Immature natural killer cell (primary cell): ENCODE results near the gene CUL1. TPM values are rescaled to one million over a fixed set of nuclear protein-coding genes. Genes with fewer than 3 reads are reported as not detected.

Experiments used
- DNase-seq, 3 donors: peaks; one replicate each; pipeline ENCODE4 v3.0.0; 2022; ENCODE audit warnings: mixed read lengths in 1 of 3
- H3K27ac Mint-ChIP-seq, 6 donors: one replicate each; pipeline ENCODE4 v1.8.0; 2020; ENCODE audit warnings: mixed read lengths in 6 of 6, mild to moderate bottlenecking in 5 of 6, inconsistent platforms in 4 of 6, moderate library complexity in 3 of 6
- H3K27me3 Mint-ChIP-seq, 3 donors: one replicate each; pipeline ENCODE4 v1.8.0; 2020 to 2021; ENCODE audit warnings: low read depth in 3 of 3, mild to moderate bottlenecking in 3 of 3, mixed read lengths in 3 of 3, moderate library complexity in 3 of 3, inconsistent platforms in 1 of 3
- H3K36me3 Mint-ChIP-seq, 3 donors: one replicate each; pipeline ENCODE4 v1.8.0; 2020; ENCODE audit warnings: mixed read lengths in 3 of 3, inconsistent platforms in 2 of 3, mild to moderate bottlenecking in 2 of 3
- H3K4me1 Mint-ChIP-seq, 2 donors: one replicate each; pipeline ENCODE4 v1.8.0; 2020; ENCODE audit warnings: inconsistent platforms in 2 of 2, mild to moderate bottlenecking in 2 of 2, mixed read lengths in 2 of 2, moderate library complexity in 1 of 2
- H3K4me3 Mint-ChIP-seq, 5 donors: one replicate each; pipeline ENCODE4 v1.8.0; 2020; ENCODE audit warnings: mild to moderate bottlenecking in 5 of 5, mixed read lengths in 5 of 5, inconsistent platforms in 3 of 5, moderate library complexity in 3 of 5
- H3K9me3 Mint-ChIP-seq, 6 donors: one replicate each; pipeline ENCODE4 v1.8.0; 2020; ENCODE audit warnings: mild to moderate bottlenecking in 6 of 6, mixed read lengths in 6 of 6, inconsistent platforms in 4 of 6, moderate library complexity in 3 of 6
- polyA plus RNA-seq, 3 donors: library from polyadenylated mRNA; unstranded; fragments of 300-500 nt; fragmentation: Illumina TruSeq; gene quantifications; one replicate each; pipeline ENCODE4 v1.2.3, GENCODE V29; 2021

CUL1 gene
- polyA plus RNA-seq, 3 donors from 2014 or later: 31.7 to 67.9 (median 32.4) TPM

GRCh38 chr7:148791546-148791945 is 92.8 kb downstream of the CUL1 start:
- no peak for DNase-seq
- peak overlapping the region in 2 of 6 donors; percentile 27 to 34 for H3K27ac Mint-ChIP-seq
- no peak overlapping the region for H3K4me3 Mint-ChIP-seq
- peaks cover 0 to 2% (median 0%) of the 10 kb centered on the region in 3 donors for H3K27me3 Mint-ChIP-seq
- H3K4me1 Mint-ChIP-seq: peaks cover 5 to 9% of the 10 kb centered on the region in 2 donors
- no peaks in the 10 kb centered on the region for H3K9me3 Mint-ChIP-seq
- H3K36me3 Mint-ChIP-seq: peaks cover 22 to 72% (median 49%) of the 10 kb centered on the region in 3 donors

GRCh38 chr7:148793590-148793989 is 94.9 kb downstream of the CUL1 start:
- no peak overlapping the region for H3K27ac Mint-ChIP-seq
- DNase-seq: no peak
- H3K27me3 Mint-ChIP-seq: peaks cover 0 to 2% (median 0%) of the 10 kb centered on the region in 3 donors
- H3K4me3 Mint-ChIP-seq: no peak overlapping the region
- H3K36me3 Mint-ChIP-seq: peaks cover 13 to 64% (median 43%) of the 10 kb centered on the region in 3 donors
- H3K4me1 Mint-ChIP-seq: peaks cover 7 to 13% of the 10 kb centered on the region in 2 donors
- H3K9me3 Mint-ChIP-seq: no peaks in the 10 kb centered on the region

DNA sequence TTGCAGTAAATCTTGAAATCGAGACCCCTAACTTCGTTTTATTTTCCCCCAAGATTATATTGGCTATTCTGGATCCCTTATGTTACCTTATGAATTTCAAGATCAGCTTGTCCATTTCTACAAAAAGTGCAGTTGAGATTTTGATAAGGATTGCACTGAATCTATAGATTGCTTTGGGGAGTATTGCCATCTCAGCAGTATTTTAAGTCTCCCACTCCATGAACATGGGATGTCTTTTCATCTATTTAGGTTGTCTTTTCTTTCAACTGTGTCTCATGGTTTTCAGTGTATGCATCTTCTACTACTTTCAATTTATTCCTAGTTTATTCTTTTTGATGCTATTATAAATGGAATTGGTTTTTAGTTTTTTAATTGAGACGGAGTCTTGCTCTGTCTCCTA is 95.8 kb downstream of the CUL1 start:
- DNase-seq: no peak
- H3K4me1 Mint-ChIP-seq: peaks cover 7 to 13% of the 10 kb centered on the region in 2 donors
- H3K4me3 Mint-ChIP-seq: no peak overlapping the region
- H3K36me3 Mint-ChIP-seq: peaks cover 18 to 64% (median 43%) of the 10 kb centered on the region in 3 donors
- H3K27ac Mint-ChIP-seq: peak overlapping the region in 1 of 6 donors; percentile 35
- no peaks in the 10 kb centered on the region for H3K9me3 Mint-ChIP-seq
- peaks cover 0 to 2% (median 0%) of the 10 kb centered on the region in 3 donors for H3K27me3 Mint-ChIP-seq

- Mint-ChIP-seq H3K27me3 (peaks cover 0 to 4% (median 1%) of the 10 kb centered on the region in 3 donors), H3K4me1 (peaks cover 7 to 13% of the 10 kb centered on the region in 2 donors), H3K9me3 (no peaks in the 10 kb centered on the region), H3K27ac (peak overlapping the region in 1 of 6 donors; percentile 23), H3K4me3 (no peak overlapping the region), H3K36me3 (peaks cover 27 to 64% (median 41%) of the 10 kb centered on the region in 3 donors)
- DNase-seq: no peak
Observed at GRCh38 chr7:148796841-148797240, 98.1 kb downstream of the CUL1 start.

- peaks cover 24 to 50% (median 31%) of the 10 kb centered on the region in 3 donors for H3K36me3 Mint-ChIP-seq
- DNase-seq: no peak
- peaks cover 0 to 1% (median 1%) of the 10 kb centered on the region in 3 donors for H3K27me3 Mint-ChIP-seq
- H3K27ac Mint-ChIP-seq: peak overlapping the region in 1 of 6 donors; percentile 26
- H3K9me3 Mint-ChIP-seq: no peaks in the 10 kb centered on the region
- no peak overlapping the region for H3K4me3 Mint-ChIP-seq
- H3K4me1 Mint-ChIP-seq: peaks cover 7 to 13% of the 10 kb centered on the region in 2 donors
Observed at GRCh38 chr7:148799893-148800555, 101.3 kb downstream of the CUL1 start.

DNA sequence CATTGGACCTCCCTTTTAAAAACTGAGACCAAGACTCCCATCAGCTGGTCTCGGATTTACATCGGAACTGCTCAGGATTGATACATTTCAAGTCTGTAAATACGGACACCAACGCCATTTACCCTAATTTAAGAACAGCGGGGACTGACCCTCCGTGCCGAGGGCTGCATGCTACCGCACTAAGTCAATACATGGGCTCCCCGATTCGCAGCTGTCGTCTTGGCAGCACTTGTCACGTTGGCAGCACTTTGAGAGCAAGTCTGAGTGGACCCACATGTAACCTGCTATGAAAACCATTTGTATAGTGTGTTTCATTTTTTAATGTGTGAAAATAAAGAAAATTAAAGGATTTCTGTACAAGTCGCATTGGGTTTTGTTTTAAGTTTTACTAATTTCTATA is 102.0 kb downstream of the CUL1 start:
- Mint-ChIP-seq H3K36me3 (peaks cover 24 to 51% (median 33%) of the 10 kb centered on the region in 3 donors), H3K9me3 (no peaks in the 10 kb centered on the region), H3K4me1 (peaks cover 7 to 12% of the 10 kb centered on the region in 2 donors), H3K27ac (peak overlapping the region in 1 of 6 donors; percentile 26), H3K4me3 (no peak overlapping the region), H3K27me3 (peaks cover 0 to 1% (median 1%) of the 10 kb centered on the region in 3 donors)
- DNase-seq: no peak

DNA sequence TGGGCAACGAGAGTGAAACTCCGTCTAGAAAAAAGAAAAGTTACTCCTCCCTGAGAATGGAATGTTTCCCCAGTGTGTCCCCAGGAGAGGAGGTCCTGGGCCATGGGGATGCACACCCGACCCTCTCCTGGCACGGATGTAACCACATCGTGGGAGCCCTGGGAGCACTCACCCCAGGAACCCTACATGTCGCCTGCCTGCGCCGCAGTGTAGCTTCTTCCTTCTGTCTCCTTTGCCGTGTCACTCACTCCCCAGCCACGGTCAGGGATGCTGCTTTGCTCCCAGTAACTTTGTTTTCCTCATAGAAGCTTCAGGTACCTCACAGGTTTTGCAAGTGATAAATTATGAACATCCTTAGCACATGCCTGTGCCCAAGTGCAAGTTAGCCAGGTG is 103.4 kb downstream of the CUL1 start:
- H3K4me3 Mint-ChIP-seq: no peak overlapping the region
- no peak for DNase-seq
- H3K9me3 Mint-ChIP-seq: no peaks in the 10 kb centered on the region
- peaks cover 0 to 1% (median 1%) of the 10 kb centered on the region in 3 donors for H3K27me3 Mint-ChIP-seq
- peak overlapping the region in 1 of 6 donors; percentile 43 for H3K27ac Mint-ChIP-seq
- no peaks in the 10 kb centered on the region for H3K4me1 Mint-ChIP-seq
- peaks cover 25 to 48% (median 33%) of the 10 kb centered on the region in 3 donors for H3K36me3 Mint-ChIP-seq

GRCh38 chr7:148803094-148803493 is 104.4 kb downstream of the CUL1 start:
- no peaks in the 10 kb centered on the region for H3K4me1 Mint-ChIP-seq
- peaks cover 0 to 1% (median 1%) of the 10 kb centered on the region in 3 donors for H3K27me3 Mint-ChIP-seq
- no peak overlapping the region for H3K27ac Mint-ChIP-seq
- no peak for DNase-seq
- no peak overlapping the region for H3K4me3 Mint-ChIP-seq
- no peaks in the 10 kb centered on the region for H3K9me3 Mint-ChIP-seq
- H3K36me3 Mint-ChIP-seq: peaks cover 29 to 46% (median 33%) of the 10 kb centered on the region in 3 donors

- Mint-ChIP-seq H3K27me3 (peaks cover 0 to 1% (median 1%) of the 10 kb centered on the region in 3 donors), H3K36me3 (peaks cover 21 to 40% (median 23%) of the 10 kb centered on the region in 3 donors)
Observed at GRCh38 chr7:148804343-148805235, 105.9 kb downstream of the CUL1 start.

GRCh38 chr7:148806187-148806586 is 107.5 kb downstream of the CUL1 start:
- H3K27ac Mint-ChIP-seq: peak overlapping the region in 1 of 6 donors; percentile 18
- H3K4me1 Mint-ChIP-seq: no peaks in the 10 kb centered on the region
- no peaks in the 10 kb centered on the region for H3K9me3 Mint-ChIP-seq
- DNase-seq: no peak
- H3K4me3 Mint-ChIP-seq: no peak overlapping the region
- H3K36me3 Mint-ChIP-seq: peaks cover 12 to 37% (median 15%) of the 10 kb centered on the region in 3 donors
- H3K27me3 Mint-ChIP-seq: peaks cover 0 to 2% (median 1%) of the 10 kb centered on the region in 3 donors

More at GRCh38 chr7:148804343-148805235, 105.9 kb downstream of the CUL1 start:
- H3K27ac Mint-ChIP-seq: peak overlapping the region in 1 of 6 donors; percentile 13
- DNase-seq: no peak
- H3K4me1 Mint-ChIP-seq: no peaks in the 10 kb centered on the region
- H3K9me3 Mint-ChIP-seq: no peaks in the 10 kb centered on the region
- no peak overlapping the region for H3K4me3 Mint-ChIP-seq

DNA sequence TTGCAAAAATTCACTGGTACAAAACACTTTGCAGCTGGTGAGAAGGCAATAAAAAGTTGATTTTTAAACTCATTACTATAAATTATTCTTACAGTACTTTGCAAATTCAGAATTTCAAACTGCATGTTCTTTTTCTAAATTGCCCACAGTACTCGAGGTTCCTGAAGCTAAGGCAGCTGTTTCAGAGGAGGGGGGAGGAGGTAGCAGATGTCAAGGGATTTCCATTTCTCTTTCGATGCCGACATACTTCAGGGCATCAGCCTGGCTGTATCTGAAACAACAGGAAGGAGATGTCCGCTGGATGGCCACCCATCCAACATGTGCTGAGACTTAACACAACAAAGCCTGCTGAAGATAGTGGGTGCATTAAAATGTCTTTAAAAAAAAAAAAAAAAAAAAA is 108.7 kb downstream of the CUL1 start:
- Mint-ChIP-seq H3K9me3 (no peaks in the 10 kb centered on the region), H3K27ac (peak overlapping the region in 1 of 6 donors; percentile 10), H3K36me3 (peaks cover 8 to 33% (median 12%) of the 10 kb centered on the region in 3 donors), H3K4me1 (no peaks in the 10 kb centered on the region), H3K4me3 (no peak overlapping the region), H3K27me3 (peaks cover 0 to 2% (median 0%) of the 10 kb centered on the region in 3 donors)
- no peak for DNase-seq

GRCh38 chr7:148809856-148810255 is 111.2 kb downstream of the CUL1 start:
- Mint-ChIP-seq H3K27me3 (peaks cover 0 to 2% (median 0%) of the 10 kb centered on the region in 3 donors), H3K9me3 (no peaks in the 10 kb centered on the region), H3K4me3 (no peak overlapping the region), H3K4me1 (no peaks in the 10 kb centered on the region), H3K36me3 (peaks cover 7 to 33% (median 16%) of the 10 kb centered on the region in 3 donors), H3K27ac (peak overlapping the region in 2 of 6 donors; percentile 20 to 42)
- no peak for DNase-seq

- Mint-ChIP-seq H3K27ac (peak overlapping the region in 4 of 6 donors; percentile 0 to 12 (median 4)), H3K9me3 (no peaks in the 10 kb centered on the region), H3K4me1 (no peaks in the 10 kb centered on the region), H3K4me3 (no peak overlapping the region), H3K27me3 (peaks cover 0 to 2% (median 0%) of the 10 kb centered on the region in 3 donors), H3K36me3 (peaks cover 3 to 36% (median 16%) of the 10 kb centered on the region in 3 donors)
- DNase-seq: no peak
Observed at GRCh38 chr7:148811892-148812291, 113.2 kb downstream of the CUL1 start.
